Stimulated activated naive CD4-positive, alpha-beta T cell treated with Interleukin-2 at 50 U/mL for 16 hours (primary cell): ENCODE results near the gene CDKN1C.
A peak's percentile ranks its signal among the peaks of the same experiment; 100 is the strongest.
"Not testable (repeated sequence)": the region's sequence is repeated elsewhere in the genome, so short reads cannot be mapped to it uniquely, and the experiment has no call there.

Source experiments
- DNase-seq: peaks from one replicate; lab custom pipeline; 2025; lab: John Stamatoyannopoulos, UW

CDKN1C gene

DNA sequence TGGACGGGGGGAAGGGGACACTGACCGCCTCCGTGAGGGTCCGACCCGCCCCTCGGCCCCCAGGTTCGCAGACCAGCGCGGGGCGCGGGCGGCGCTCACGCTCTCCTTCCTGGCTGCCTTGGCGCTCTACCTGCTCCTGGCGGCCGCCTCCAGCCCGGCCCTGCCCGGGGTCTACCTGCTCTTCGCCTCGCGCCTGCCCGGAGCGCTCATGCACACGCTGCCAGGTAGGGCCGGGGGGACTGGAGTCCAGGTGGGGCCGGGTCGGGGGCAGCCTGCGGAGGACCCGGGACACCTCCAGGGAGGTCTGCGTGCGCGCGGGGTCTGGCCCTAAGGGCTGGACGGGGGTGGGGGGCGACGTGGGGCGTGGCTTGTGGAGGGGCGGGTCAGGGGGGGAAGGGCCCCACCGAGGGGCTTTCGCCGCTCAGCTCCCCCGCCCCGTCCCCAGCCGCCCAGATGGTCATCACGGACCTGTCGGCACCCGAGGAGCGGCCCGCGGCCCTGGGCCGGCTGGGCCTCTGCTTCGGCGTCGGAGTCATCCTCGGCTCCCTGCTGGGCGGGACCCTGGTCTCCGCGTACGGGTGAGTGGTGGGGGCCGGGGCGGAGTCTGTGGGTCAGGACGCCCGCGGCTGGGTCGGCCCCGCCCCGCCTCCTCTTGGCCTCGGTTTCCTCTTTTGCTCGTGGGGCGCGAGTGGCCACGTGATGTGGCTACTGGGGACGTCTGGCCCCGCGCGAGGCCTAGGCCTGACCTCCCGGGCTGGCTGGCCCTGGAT is 23.7 kb upstream of the CDKN1C start:
- DNase-seq = no peak

DNA sequence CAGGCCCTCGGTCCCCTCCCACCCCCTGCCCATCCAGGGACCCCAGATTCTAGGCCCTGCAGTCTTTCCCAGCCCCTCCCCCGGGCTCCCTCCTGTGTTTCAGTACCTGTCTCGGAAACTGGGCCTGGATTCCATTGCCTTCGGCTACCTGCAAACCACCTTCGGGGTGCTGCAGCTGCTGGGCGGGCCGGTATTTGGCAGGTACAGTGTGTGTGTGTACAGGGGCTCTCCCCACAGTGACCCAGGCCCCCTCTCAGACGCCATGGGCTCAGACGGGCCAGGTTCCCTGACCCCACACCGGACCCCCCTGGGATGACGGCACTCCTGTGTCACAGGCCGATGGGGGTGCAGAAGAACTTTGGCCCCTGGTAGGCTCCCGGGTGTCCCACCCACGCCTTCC is 22.6 kb upstream of the CDKN1C start:
- DNase-seq = no peak

DNA sequence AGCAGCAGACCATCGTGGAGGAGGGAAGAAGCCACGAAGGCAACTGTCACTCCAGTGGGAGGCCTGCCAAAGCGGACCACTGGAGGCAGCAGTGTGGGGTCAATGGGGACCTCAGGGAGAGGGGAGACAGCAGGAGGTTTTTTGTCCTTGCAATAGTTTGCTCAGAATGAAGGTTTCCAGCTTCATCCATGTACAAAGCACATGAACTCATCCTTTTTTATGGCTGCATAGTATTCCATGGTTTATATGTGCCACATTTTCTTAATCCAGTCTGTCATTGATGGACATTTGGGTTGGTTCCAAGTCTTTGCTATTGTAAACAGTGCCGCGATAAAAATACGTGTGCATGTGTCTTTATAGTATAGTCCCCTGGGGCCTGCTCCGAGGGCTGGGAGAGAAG is 19.7 kb upstream of the CDKN1C start:
- not testable (repeated sequence) for DNase-seq

DNA sequence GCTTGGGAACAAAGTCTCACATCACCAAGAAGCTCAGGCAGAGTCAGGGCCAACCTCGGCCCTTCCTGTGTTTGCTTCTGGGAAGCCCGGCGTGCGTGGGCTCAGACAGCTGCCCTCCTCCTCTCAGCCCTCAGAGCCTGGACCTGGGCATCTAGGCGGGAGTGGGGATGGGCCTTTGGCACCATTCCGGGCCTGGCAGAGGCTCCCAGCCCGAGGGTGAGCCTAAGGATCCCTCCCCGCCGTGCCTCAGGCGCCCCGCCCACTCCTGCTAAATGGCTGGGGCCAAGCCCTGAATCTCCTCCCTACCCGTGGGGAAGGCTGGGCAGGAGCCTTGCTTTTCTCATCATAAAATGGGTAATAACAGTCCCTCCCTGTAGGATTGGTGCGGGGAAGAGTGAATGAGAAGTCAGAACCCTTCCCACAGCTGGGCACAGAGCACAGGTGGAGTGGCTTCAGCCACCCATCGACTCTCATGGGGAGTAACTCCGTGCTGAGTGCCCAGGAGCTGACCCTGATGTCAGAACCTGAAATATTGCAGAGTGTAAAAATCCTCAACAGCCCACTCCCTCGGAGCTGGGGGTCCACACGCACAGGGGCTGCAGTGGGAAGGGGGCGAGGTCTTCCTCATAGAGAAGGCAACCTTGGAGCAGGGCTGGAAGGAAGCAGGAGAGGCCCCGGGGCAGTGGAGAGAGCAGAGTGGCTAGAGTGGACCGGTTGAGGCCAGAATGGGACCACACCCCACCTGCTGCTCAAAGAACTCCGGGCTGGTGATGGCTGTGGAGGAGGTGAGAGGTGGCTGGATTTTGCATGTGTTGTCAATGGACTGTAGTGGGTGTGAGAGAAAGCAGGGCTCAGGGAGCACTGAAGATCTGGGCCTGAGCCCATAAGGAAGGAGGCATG is 18.8 kb upstream of the CDKN1C start:
- no peak for DNase-seq

DNA sequence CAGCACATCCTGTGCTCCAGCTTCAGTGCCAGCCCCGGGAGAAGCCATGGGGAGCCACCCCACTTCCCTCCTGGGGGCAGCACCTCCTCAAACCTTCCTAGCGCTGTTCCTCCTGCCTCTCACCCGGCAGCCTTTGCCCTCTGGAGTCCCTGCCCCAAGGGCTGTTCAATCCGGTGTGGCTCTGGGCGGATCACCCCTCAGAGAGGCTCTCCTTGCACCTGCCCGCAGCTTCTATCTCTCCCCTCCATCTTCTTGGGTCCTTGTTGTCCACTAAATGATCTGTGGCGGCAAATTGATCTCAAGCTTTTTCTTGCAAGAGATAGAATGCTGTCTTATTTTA is 18.1 kb upstream of the CDKN1C start:
- DNase-seq = no peak

DNA sequence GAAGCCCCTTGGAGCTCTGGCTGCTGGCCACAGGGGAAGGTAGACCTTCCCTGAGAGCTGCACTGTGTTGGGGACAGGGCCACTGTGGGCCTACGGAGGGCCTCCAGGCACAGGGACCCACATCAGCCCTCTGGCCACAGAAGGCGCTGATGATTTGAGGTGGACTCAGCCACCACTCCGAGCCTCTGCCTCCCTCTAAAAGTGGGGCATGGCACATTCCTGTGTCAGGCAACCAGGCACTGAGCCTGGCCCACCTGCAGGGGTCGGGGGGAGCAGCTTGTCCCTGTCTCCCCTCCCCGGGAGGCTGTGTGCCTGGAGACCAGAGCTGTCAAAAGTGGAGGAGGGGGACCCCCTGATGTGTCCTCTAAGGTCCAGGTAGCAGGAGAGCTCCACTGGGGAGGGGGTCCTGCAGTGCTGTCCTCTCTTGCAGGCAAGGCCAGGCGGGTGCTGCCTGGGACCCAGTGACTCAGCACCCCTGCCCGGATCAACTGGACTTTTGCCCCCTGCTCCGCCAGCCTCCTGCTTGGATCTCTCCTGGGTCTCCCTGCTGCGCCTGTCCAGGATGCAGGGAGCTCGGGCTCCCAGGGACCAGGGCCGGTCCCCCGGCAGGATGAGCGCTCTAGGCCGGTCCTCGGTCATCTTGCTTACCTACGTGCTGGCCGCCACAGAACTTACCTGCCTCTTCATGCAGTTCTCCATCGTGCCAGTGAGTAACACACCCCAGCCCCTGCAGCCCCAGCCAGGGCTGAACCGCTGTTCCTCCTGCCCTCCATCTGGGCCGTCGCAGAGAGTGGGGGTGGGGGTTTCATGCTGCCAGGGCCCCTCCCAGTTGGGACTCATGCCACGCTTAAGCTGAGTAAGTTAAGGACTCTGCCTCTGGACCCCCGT is 17.5 kb upstream of the CDKN1C start:
- no peak for DNase-seq

DNA sequence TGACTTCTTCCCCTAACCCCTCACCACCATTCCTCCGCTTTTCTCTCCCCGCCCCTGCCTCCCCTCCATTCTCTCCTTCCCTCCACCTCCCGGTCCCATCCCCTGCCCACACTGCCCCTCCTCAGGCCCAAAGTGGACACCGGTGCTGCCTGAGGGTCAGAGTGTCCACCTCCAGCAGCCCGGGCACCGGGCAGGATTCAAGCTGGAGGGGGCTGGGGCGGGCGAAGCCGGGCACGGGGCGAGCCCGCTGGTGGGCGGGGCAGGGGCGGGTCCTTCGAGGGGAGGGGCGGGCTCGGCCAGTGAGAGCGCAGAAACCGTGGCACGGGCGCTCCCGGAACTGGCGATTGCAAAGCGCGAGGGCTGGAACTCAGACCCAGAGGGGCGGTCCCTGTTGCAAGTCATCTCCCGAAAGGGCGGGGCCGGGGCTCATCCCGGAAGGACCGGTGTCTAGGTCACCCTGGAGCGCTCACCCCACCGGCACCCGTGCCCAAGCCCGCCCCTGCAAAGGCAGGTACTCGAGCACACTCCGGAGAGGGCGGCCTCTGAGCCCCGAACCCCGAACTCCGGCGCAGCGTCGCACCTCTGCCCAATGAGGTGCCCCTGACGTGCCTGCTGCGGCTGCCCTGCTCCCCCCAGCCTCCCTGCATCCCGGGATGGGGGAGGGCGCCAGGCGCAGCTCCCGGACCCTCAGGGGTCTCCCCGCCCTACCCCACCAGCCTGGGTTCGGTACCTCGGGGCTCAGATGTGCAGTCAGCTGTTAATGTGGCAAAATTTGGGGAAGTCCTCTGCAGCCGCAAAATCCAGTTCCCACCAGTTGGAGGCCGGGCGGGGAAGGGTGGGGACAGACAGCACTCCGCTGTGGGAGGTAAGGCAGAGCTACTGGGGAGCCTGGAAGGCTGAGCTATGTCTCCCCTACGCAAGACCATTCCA is 16.5 kb upstream of the CDKN1C start:
- DNase-seq = peak; percentile 95

DNA sequence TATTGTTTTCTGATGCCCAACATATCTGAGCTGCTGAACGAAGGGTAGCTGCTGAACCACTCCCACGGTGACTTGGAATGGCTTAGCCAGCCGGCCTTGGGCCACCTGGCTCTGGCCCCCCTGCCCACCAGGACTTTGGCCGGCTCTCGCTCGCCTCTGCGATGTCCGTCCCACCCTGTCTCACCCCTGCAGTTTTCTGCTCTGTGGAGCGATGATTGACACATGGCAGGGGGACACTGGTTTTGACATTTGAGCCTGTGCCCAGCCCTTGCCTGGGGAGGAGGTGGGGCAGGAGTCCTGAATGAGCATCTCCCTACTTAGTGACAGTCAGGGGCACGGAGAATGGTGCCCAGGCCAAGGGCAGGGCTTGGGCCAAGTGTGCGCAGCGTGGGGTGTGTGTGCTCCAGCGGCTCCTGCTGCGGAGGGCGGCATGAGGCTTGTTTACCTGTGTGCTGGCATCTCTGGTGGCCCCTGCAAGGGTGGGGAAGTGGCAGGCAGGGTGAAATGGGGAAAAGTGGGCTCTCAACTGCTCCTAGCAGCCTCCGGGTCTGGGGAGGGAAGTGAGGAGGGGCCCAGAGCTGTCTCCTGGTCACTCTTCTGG is 15.7 kb upstream of the CDKN1C start:
- DNase-seq = no peak

DNA sequence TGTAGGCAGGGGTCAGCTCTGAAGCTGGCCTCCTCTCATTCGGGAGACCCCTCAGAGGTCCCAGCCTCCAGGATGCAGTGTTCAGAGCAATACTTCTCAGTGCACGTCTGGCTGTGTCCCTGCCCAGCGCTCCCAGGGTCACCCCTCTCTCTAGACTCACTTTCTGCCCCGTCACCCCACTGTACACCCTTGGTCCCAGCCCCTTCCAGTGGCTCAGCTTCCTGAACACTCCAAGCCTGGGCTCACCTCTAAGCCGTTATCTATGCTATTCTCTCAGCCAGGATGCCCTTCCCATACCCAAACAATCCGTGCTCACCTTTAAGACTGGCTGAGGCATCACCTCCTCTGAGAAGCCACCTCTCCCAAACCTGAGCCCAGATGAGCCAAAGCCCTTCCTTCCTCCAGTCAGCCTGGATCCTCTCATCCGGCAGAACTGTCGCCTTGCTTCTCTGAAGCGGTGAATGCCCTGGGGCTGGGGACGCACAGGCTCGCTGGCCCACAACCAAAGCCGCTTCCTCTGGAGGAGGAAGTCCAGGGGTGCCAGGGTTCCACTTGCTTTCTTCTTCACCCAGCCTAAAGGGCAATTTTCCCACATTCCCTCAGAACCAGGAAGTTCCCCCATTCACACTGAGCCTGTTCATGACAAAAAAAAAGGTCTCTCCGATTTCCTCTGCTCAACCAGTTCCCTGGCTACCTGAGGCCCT is 13.7 kb upstream of the CDKN1C start:
- DNase-seq = no peak

DNA sequence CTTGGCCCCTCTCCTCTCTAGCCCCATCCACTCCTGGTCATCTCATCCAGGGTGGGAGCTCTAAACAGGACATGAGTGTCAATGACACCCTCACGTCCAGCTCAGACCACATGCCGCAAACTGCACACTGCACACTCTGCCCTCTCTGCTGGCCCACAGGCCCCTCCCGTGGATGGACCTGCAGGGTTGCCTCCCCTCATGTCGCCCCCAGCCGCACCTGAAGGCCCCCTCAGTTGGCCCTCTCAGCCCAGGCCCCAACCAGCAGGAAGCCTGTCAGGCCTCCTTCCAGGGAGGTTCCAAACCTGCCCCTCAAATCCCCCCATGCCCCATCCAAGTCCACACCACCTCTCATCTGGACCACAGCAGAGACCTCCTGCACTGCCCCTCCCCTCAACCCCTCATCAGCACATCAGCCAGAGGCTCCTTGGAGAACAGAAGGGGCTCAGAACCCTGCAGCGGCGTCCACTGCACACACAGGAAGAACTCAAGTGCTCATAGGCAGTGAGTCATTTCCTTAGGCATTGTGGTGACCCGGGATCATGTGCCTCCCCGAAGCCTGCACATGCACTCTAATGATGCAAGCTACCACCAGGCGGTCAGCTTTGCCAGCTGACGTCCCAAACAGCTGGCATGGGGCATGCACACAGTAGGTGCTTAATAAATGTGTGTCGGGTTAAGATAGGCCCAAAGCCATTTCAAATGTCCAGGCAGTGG is 12.9 kb upstream of the CDKN1C start:
- DNase-seq = peak; percentile 41

DNA sequence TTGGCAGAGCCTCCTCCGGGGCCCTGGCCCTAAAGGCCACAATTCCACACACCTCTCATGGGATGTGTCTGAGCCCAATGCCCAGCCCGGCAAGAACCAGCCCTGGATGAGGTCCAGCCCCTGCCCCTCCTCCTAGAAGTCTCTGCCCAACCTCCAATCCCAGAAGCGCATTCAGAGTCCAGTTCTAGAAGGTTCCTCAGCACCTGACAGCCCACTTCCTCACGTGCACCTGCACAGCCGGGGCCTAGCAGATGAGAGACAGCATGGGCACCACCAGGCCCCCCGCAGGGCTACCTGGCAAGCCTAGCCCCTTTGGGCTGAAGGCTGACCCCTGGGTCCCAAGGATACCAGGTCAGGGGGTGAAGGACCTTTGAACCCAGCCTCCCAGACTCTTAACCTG is 11.5 kb upstream of the CDKN1C start:
- no peak for DNase-seq

DNA sequence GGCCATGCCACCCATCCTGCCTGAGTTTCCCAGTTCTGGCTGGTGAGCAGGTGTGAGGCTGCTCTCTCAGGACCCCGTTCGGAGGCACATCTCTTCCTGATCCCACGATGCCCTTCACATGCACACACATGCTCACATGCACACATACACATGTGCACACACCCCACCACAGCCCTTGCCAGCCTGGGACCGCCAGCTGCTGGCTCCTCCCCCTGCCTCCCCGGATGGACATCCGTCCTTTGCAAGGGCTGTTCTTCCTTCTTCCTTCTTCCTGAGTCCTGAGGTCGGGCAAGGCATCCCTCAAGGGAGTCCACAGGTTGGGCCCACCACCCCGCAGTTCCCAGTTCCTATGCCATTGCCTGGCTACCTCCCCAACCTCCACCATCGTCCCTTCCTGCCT is 10.5 kb upstream of the CDKN1C start:
- no peak for DNase-seq

DNA sequence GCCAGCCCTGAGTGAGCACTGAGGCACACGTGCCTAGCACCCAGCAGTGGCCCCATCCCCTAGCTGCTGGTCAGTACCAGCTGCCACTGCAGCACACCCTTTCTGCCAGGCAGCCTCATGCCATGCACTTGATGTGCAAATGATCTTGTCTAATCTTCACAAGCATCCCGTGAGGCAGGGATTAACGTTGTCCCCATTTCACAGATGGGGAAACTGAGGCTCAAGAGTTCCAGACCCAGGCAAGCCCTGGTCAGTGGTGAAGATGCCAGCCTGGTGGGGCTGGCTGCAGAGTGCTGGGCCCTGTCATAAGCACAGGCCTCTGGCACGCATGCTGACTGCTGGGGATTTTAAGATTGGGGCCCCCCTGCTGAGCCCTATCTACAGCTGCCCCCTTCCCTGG is 8.4 kb upstream of the CDKN1C start:
- DNase-seq = no peak

DNA sequence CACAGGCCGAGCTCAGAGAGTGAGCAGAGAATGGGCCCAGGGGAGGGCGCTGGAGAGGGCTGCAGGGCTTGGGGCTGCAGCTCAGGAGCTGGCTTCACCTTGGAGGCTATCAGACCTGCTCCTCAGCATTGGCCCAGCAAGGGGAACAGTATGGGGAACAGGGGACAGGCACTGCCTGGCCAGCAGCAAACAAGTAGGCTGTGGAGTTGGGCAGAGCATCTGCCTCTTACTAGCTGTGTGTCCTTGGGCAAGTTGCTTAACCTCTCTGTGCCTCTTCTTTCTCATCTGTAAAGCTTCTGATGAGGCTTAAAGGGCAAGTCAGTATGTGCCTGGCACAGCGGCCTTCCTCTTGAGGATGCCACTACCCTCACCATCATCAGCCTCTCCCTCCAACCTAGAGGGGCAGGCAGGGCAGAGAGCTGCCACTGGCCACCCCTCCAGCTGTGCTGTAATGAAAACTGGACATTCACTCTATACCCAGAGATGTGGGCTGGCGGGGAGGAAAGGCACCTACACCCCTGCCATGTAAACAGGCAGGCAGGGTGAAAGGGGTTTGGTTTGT is 7.5 kb upstream of the CDKN1C start:
- DNase-seq = peak; percentile 32

DNA sequence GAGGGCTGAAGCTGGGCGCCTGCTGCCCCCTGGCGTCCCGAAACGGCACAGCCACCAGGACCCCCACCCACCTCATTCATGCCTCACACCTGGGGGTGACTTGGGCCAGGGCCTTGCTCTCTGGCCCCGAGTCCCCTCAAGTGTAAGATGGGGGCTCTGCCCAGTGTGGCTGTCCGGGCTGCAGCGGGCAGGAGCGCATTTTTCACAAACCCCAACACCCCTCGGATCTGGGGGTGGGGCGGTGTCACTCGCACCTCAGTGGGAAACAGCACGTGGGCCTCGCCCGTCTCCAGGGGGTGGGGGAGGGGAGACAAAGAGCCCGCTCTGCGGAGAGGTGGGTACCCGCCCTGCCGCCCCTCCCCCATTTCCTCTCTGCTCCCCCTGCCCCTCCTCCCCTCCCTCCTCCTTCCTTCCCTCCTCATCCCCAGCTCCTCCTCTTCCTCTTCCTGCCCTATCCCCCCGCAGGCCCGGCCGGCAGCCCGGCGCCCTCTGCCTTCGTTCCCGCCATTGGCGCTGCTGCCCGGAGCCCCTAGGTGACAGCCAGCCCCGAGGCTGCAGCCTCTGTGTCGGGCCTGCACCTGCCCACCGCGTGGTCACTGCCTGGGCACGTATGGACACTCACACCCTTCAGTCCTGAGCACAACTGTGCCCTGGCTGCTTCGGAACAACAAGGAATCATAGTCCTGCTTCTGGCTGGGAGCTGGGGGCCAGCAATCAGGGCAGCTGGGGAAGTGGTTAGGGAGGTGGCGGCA is 6.8 kb upstream of the CDKN1C start:
- peak; percentile 51 for DNase-seq

DNA sequence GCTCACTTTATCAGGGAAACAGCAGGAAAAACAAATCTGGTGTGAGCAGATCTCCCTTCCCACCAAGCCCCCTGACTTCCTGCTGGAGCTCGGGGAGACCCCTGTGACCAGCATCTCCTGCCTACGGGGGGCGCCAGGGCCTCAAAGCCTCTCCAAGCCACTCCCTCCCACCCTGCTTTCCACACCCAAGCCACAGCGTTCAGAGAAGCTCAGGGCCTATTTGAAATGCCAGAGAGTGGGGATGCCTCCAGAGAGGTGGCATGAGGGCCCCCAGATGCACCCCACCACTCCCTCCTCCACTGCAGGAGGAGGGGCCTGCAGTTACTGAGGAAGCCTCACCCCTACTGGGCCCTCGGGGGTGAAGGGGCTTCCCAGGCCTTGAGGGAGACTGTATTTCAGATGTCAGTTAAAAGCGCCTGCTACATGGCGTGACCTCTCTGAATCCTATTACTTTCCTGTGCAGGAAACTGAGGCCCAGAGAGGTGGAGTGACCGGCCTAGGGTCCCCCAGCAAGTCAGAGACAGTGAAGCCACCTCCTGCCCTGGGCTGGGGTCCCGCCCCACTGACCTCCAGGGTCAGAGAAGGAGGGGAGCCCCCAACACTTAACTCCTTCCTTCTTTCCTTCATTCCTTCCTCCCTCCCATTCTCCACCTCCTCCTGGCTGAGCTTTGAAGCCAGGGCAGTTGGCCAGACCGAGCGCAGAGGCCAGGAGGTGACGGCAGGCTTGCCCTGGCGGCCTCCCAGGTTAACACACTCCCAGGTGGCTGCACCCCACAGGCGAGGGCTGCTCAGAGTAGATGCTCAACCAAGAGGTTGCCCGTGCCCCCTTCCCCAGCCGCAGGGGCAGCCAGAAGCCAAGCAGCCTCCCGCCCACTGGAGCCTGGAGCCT is 6.0 kb upstream of the CDKN1C start:
- no peak for DNase-seq

DNA sequence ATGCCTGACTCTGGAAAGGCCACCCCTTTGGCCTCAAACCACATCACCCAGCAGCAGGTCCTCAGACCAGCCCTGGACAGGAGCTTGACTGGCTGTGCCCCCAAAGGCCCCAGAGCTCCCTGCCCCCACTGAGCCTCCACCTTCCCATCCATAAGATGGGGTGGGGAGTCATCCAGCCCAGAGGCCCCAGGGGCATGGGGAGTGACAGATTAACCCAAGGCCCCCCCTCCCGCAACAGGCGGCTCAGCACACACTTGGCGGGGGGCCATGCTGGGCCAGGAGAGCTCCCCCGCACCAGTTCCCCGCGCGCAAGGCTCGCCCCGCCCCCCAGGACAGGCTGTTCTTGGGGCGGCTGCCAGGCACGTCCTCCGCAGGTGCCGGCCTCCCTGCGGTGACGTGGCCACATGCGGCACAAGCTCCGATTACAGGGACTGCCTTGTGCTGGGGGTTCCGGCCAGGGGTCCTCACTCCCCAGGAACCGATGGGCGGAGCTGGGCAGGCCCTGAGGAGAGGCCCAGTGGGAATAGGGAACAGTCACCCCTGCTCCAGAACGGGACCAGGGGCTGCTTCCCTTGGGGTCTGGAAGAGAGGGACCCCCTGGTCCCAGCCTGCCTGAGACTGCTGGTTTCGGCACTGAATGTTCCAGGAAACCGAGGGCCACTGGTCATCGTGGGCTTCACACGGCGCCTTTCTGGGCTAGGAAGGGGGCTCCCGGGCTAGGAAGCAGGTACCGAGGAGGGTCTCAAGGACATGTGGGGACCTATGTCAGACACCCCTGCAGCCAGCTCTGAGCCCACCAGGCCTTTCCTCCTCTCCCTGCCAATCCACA is 5.1 kb upstream of the CDKN1C start:
- no peak for DNase-seq
